SK-N-SH (cell line): Measurements from ENCODE around the gene ASIC3. TPM values are rescaled to one million over a fixed set of nuclear protein-coding genes. Genes with fewer than 3 reads are reported as not detected.

ENCODE experiments used
- CTCF ChIA-PET: fragments of 300-600, 350-600 bp; formaldehyde crosslinking; extraction: SDS; loops from one replicate; lab custom pipeline; 2021; lab: Yijun Ruan, JAX
- POLR2A ChIA-PET: fragments of 350-600 bp; sonication (Branson Sonifier 250); formaldehyde crosslinking; extraction: SDS; loops from one replicate; lab custom pipeline; 2020; ENCODE audit warnings: antibody characterized with exemption, inconsistent platforms; lab: Yijun Ruan, JAX
- DNase-seq: peaks from one replicate; pipeline ENCODE4 v3.0.0; 2012
- H2AFZ ChIP-seq: fragments of 200-600 bp; sonication (generic); 2 replicates; pipeline ENCODE4 v1.8.1; 2016; ENCODE audit warnings: antibody characterized with exemption, mild to moderate bottlenecking, low read depth
- H3F3A ChIP-seq: fragments of 200-600 bp; sonication (generic); replicated peaks from 2 replicates; pipeline ENCODE3; 2016; ENCODE audit warnings: antibody characterized with exemption, mild to moderate bottlenecking; ENCODE audit not compliant: insufficient read depth
- H3K27ac ChIP-seq, 2 experiments: fragments of 200-500 bp in 1 of 2; fragments of 200-600 bp in 1 of 2; sonication (Bioruptor generic) in 1 of 2; sonication (generic), shearing (Covaris generic) in 1 of 2; 2 replicates each; pipeline versions ENCODE4 v1.5.1 to v1.6.1; 2014 to 2016; ENCODE audit warnings: low read depth in 2 of 2, inconsistent platforms in 1 of 2, low read length in 1 of 2, mild to moderate bottlenecking in 1 of 2, mixed read lengths in 1 of 2
- H3K27me3 ChIP-seq: fragments of 200-600 bp; sonication (generic), shearing (Covaris generic); 2 replicates; pipeline ENCODE4 v1.6.1; 2016; ENCODE audit warnings: mixed run types; ENCODE audit not compliant: insufficient read depth
- H3K36me3 ChIP-seq, 2 experiments: fragments of 200-500 bp in 1 of 2; fragments of 200-600 bp in 1 of 2; sonication (Bioruptor generic) in 1 of 2; sonication (generic) in 1 of 2; replicated peaks in 1 of 2; 2 replicates each; pipeline versions ENCODE3 to v1.5.1; 2014 to 2016; ENCODE audit warnings: low read length in 1 of 2, mild to moderate bottlenecking in 1 of 2; ENCODE audit not compliant: insufficient read depth in 2 of 2, control insufficient read depth in 1 of 2
- H3K4me1 ChIP-seq, 2 experiments: fragments of 200-500 bp in 1 of 2; fragments of 200-600 bp in 1 of 2; sonication (Bioruptor generic) in 1 of 2; sonication (generic), shearing (Covaris generic) in 1 of 2; 2 replicates each; pipeline versions ENCODE4 v1.5.1 to v1.6.1; 2014 to 2016; ENCODE audit warnings: low read depth in 1 of 2, low read length in 1 of 2, mixed run types in 1 of 2; ENCODE audit not compliant: insufficient read depth in 2 of 2, control insufficient read depth in 1 of 2
- H3K4me2 ChIP-seq: fragments of 200-600 bp; sonication (generic), shearing (Covaris generic); 2 replicates; pipeline ENCODE4 v1.6.1; 2017; ENCODE audit warnings: mixed run types
- H3K4me3 ChIP-seq, 2 experiments: fragments of 200-500 bp in 1 of 2; fragments of 200-600 bp in 1 of 2; sonication (Bioruptor generic) in 1 of 2; sonication (generic), shearing (Covaris generic) in 1 of 2; 2 replicates each; pipeline versions ENCODE4 v1.5.1 to v1.8.1; 2014 to 2016; ENCODE audit warnings: low read depth in 2 of 2, inconsistent platforms in 1 of 2, low read length in 1 of 2, mild to moderate bottlenecking in 1 of 2, mixed read lengths in 1 of 2, moderate library complexity in 1 of 2
- H3K79me2 ChIP-seq: fragments of 200-600 bp; sonication (generic); 2 replicates; pipeline ENCODE4 v1.8.1; 2017; ENCODE audit warnings: mild to moderate bottlenecking; ENCODE audit not compliant: insufficient read depth
- H3K9ac ChIP-seq: fragments of 200-600 bp; sonication (generic); 2 replicates; pipeline ENCODE4 v1.6.1; 2017; ENCODE audit warnings: mixed run types
- H3K9me2 ChIP-seq: fragments of 200-600 bp; sonication (generic); 2 replicates; pipeline ENCODE4 v1.6.1; 2017; ENCODE audit warnings: mixed run types
- H3K9me3 ChIP-seq: fragments of 200-600 bp; sonication (generic); 2 replicates; pipeline ENCODE4 v1.6.1; 2017; ENCODE audit warnings: mixed run types, mild to moderate bottlenecking, moderate library complexity
- H4K20me1 ChIP-seq: fragments of 200-600 bp; sonication (generic); 2 replicates; pipeline ENCODE4 v1.6.1; 2017; ENCODE audit warnings: mild to moderate bottlenecking, mixed run types; ENCODE audit not compliant: insufficient read depth
- CHD2 ChIP-seq: fragments of 150-350 bp; IDR thresholded peaks from 2 replicates; pipeline ENCODE4 v1.6.1; 2018; ENCODE audit warnings: low read length; ENCODE audit not compliant: partially characterized antibody
- ELF1 ChIP-seq: IDR thresholded peaks from 2 replicates; pipeline ENCODE4 v1.4.0; 2012
- EP300 ChIP-seq, 2 experiments: IDR thresholded peaks; 2 replicates each; pipeline versions ENCODE4 v1.4.0 to v1.6.1; 2012; ENCODE audit warnings: borderline replicate concordance in 1 of 2, low read depth in 1 of 2, low read length in 1 of 2
- EZH2phosphoT487 ChIP-seq: fragments of 200-600 bp; sonication (generic); IDR thresholded peaks from 2 replicates; pipeline ENCODE4 v1.6.1; 2017; ENCODE audit warnings: low read depth, mixed run types, mild to moderate bottlenecking, antibody characterized with exemption, moderate library complexity, borderline replicate concordance
- FOSL2 ChIP-seq: IDR thresholded peaks from 2 replicates; pipeline ENCODE4 v1.4.0; 2012; ENCODE audit warnings: low read depth, mild to moderate bottlenecking, moderate library complexity, borderline replicate concordance
- FOXJ3 ChIP-seq: sonication (generic); formaldehyde crosslinking; IDR thresholded peaks from 2 replicates; pipeline ENCODE4 v1.5.1; 2020; ENCODE audit warnings: mild to moderate bottlenecking, missing genetic modification reagents
- FOXM1 ChIP-seq: IDR thresholded peaks from 2 replicates; pipeline ENCODE4 v1.4.0; 2012; ENCODE audit warnings: low read depth, mild to moderate bottlenecking
- NRF1 ChIP-seq: IDR thresholded peaks from 2 replicates; pipeline ENCODE4 v1.6.1; 2012; ENCODE audit warnings: low read depth, mild to moderate bottlenecking, low read length
- POLR2AphosphoS5 ChIP-seq: IDR thresholded peaks from 2 replicates; pipeline ENCODE4 v1.6.1; 2012; ENCODE audit warnings: low read depth, low read length
- RXRA ChIP-seq: IDR thresholded peaks from 2 replicates; pipeline ENCODE4 v1.4.0; 2012; ENCODE audit warnings: low read depth, mild to moderate bottlenecking, borderline replicate concordance
- TAF1 ChIP-seq: IDR thresholded peaks from 2 replicates; pipeline ENCODE4 v1.6.1; 2012; ENCODE audit warnings: low read depth, mild to moderate bottlenecking, low read length, moderate library complexity, borderline replicate concordance
- TCF12 ChIP-seq: IDR thresholded peaks from 2 replicates; pipeline ENCODE4 v1.4.0; 2012
- USF2 ChIP-seq: fragments of 150-350 bp; IDR thresholded peaks from 2 replicates; pipeline ENCODE4 v1.6.1; 2017; ENCODE audit warnings: antibody characterized with exemption, low read length, low read depth, borderline replicate concordance
- YY1 ChIP-seq: IDR thresholded peaks from 2 replicates; pipeline ENCODE4 v1.4.0; 2012; ENCODE audit warnings: low read depth, mild to moderate bottlenecking
- ZBTB33 ChIP-seq: IDR thresholded peaks from 2 replicates; pipeline ENCODE4 v1.4.0; 2012; ENCODE audit warnings: low read depth, borderline replicate concordance
- WGBS: methylation state at CpG from one replicate; pipeline ENCODE4 v1.1.6; 2017; ENCODE audit warnings: low lambda C conversion rate; 5-methylcytosine and 5-hydroxymethylcytosine counted together
- polyA plus RNA-seq, 3 experiments: library from polyadenylated mRNA; depleted of rRNA; stranded (reverse); fragments of >200 nt; gene quantifications; 2 replicates each; pipeline ENCODE4 v1.2.3, GENCODE V29; 2012
- TF ChIP-seq, protein P1 (sequence below): IDR thresholded peaks from 2 replicates; pipeline ENCODE4 v1.6.1; 2012; ENCODE audit warnings: mild to moderate bottlenecking, low read depth, low read length, moderate library complexity
- TF ChIP-seq, protein P2 (sequence below): fragments of 200-600 bp; sonication (generic); IDR thresholded peaks from 2 replicates; pipeline ENCODE4 v1.6.1; 2017; ENCODE audit warnings: antibody characterized with exemption, mild to moderate bottlenecking, moderate library complexity

The ASIC3 gene
- polyA plus RNA-seq, 1 of the 3 experiments (the other 2 are of a cell fraction): 4.5 TPM

DNA sequence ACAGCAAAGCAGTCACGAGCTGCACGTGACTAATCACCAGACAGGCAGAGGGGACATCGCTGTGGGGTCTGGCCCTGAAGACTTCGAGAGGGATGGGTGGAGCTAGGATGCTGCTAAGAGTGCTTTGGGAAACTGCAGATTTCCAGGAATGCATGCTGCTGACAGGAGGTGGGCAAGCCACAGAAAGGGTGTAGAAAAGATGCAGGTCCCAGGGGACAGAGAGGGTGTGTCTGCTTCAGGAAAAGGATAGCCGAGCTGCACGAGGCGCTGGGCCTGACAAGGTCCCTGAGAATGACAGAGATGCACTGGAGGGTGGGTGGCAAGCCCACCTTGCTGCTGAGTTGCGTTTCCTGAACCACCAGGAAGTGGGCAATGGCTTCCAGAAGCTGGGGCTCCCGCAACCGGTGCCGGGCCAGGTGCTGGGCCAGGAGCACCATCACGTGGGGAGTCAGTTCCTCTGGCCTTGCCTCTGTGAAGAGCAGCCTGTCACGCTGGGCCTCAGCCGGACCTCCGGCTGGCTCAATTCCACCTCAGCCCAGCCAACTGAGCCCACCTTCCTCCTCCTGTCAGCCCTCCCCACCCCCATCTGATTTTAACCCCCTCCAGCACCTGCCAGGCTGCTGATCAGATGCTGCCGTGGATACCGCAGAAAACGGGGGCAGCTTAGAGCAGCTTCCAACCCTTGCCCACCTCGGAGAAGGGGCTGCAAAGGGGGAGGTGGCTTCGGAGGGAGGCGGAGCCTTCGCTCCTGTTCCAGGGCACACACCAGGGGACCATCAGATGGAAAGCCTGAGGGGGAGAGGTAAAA is 30.1 kb downstream of the ASIC3 start:
- no peak for DNase-seq
- peaks cover 18 to 67% of the 10 kb centered on the region in 2 experiments for H3K36me3 ChIP-seq
- no peaks in the 10 kb centered on the region; the same call in 1 of the 2 replicates for H4K20me1 ChIP-seq
- H3K27ac ChIP-seq: peak overlapping the region in 1 of 2 experiments; percentile 8; a peak in 1 of 4 replicates
- peak overlapping the region; percentile 98 for H3K4me2 ChIP-seq
- ChIA-PET CTCF (interaction anchor here (1.2 to 21.3 kb wide), 6 partner anchors 9 to 50 kb away, joined by 3 to 474 read pairs (median 13); partner anchors contain the start of genes ABCB8, CDK5 and SLC4A2), POLR2A (interaction anchor here (1.1 kb wide), 1 partner anchor 9 kb away, joined by 3 read pairs; no protein-coding TSS in a partner anchor)
- WGBS: 82% methylated on average over 20 of the region's 22 CpGs
- H3K27me3 ChIP-seq: no peaks in the 10 kb centered on the region
- no peak overlapping the region for H3K9ac ChIP-seq
- no peaks in the 10 kb centered on the region for H3K9me2 ChIP-seq
- no peak overlapping the region for H2AFZ ChIP-seq
- H3K4me3 ChIP-seq: no peak overlapping the region
- no peaks in the 10 kb centered on the region for H3K9me3 ChIP-seq
- no peak for TF ChIP-seq USF2
- no peak for TF ChIP-seq CHD2
- TF ChIP-seq EP300 (IDR thresholded peaks at IDR 0.05; ENCODE audit: borderline replicate concordance in 1 of 2, low read depth in 1 of 2, low read length in 1 of 2): no peak
- no peak for TF ChIP-seq TCF12
- TF ChIP-seq, protein P1, sequence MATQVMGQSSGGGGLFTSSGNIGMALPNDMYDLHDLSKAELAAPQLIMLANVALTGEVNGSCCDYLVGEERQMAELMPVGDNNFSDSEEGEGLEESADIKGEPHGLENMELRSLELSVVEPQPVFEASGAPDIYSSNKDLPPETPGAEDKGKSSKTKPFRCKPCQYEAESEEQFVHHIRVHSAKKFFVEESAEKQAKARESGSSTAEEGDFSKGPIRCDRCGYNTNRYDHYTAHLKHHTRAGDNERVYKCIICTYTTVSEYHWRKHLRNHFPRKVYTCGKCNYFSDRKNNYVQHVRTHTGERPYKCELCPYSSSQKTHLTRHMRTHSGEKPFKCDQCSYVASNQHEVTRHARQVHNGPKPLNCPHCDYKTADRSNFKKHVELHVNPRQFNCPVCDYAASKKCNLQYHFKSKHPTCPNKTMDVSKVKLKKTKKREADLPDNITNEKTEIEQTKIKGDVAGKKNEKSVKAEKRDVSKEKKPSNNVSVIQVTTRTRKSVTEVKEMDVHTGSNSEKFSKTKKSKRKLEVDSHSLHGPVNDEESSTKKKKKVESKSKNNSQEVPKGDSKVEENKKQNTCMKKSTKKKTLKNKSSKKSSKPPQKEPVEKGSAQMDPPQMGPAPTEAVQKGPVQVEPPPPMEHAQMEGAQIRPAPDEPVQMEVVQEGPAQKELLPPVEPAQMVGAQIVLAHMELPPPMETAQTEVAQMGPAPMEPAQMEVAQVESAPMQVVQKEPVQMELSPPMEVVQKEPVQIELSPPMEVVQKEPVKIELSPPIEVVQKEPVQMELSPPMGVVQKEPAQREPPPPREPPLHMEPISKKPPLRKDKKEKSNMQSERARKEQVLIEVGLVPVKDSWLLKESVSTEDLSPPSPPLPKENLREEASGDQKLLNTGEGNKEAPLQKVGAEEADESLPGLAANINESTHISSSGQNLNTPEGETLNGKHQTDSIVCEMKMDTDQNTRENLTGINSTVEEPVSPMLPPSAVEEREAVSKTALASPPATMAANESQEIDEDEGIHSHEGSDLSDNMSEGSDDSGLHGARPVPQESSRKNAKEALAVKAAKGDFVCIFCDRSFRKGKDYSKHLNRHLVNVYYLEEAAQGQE: no peak
- no peak for TF ChIP-seq TAF1
- TF ChIP-seq NRF1: no peak
- no peak for TF ChIP-seq ZBTB33
- TF ChIP-seq FOSL2: no peak
- TF ChIP-seq FOXJ3 (CRISPR knock-in tag): no peak
- no peak for TF ChIP-seq ELF1
- TF ChIP-seq EZH2phosphoT487: no peak
- TF ChIP-seq RXRA: no peak
- no peak for TF ChIP-seq YY1
- no peak for TF ChIP-seq FOXM1
- TF ChIP-seq POLR2AphosphoS5: no peak; the same call in 1 of the 2 replicates
- TF ChIP-seq, protein P2, sequence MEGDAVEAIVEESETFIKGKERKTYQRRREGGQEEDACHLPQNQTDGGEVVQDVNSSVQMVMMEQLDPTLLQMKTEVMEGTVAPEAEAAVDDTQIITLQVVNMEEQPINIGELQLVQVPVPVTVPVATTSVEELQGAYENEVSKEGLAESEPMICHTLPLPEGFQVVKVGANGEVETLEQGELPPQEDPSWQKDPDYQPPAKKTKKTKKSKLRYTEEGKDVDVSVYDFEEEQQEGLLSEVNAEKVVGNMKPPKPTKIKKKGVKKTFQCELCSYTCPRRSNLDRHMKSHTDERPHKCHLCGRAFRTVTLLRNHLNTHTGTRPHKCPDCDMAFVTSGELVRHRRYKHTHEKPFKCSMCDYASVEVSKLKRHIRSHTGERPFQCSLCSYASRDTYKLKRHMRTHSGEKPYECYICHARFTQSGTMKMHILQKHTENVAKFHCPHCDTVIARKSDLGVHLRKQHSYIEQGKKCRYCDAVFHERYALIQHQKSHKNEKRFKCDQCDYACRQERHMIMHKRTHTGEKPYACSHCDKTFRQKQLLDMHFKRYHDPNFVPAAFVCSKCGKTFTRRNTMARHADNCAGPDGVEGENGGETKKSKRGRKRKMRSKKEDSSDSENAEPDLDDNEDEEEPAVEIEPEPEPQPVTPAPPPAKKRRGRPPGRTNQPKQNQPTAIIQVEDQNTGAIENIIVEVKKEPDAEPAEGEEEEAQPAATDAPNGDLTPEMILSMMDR: no peak
- H3K79me2 ChIP-seq: peaks cover 48% of the 10 kb centered on the region
- peaks cover 25 to 35% of the 10 kb centered on the region in 2 experiments for H3K4me1 ChIP-seq
- H3F3A ChIP-seq: peaks cover 31% of the 10 kb centered on the region
